Glutamatergic neuron (in vitro differentiated cells): ENCODE results near the gene BCL3. TPM values are rescaled to one million over a fixed set of nuclear protein-coding genes. Genes with fewer than 3 reads are reported as not detected.

Experiments used
- DNase-seq: peaks from one replicate; pipeline ENCODE4 v3.0.0; 2022
- H3K27ac Mint-ChIP-seq: one replicate; pipeline ENCODE4 v1.8.0; 2020; ENCODE audit warnings: mild to moderate bottlenecking, mixed read lengths, inconsistent platforms; ENCODE audit not compliant: unreplicated experiment
- H3K27me3 Mint-ChIP-seq: one replicate; pipeline ENCODE4 v1.8.0; 2020; ENCODE audit warnings: mild to moderate bottlenecking, moderate library complexity, mixed read lengths, inconsistent platforms; ENCODE audit not compliant: unreplicated experiment
- H3K36me3 Mint-ChIP-seq: one replicate; pipeline ENCODE4 v1.8.0; 2020; ENCODE audit warnings: mild to moderate bottlenecking, mixed read lengths, inconsistent platforms; ENCODE audit not compliant: unreplicated experiment
- H3K4me1 Mint-ChIP-seq: one replicate; pipeline ENCODE4 v1.8.0; 2020; ENCODE audit warnings: mild to moderate bottlenecking, low read depth, mixed read lengths, inconsistent platforms; ENCODE audit not compliant: unreplicated experiment
- H3K4me3 Mint-ChIP-seq: one replicate; pipeline ENCODE4 v1.8.0; 2020; ENCODE audit warnings: mild to moderate bottlenecking, mixed read lengths, inconsistent platforms; ENCODE audit not compliant: unreplicated experiment
- H3K9me3 Mint-ChIP-seq: one replicate; pipeline ENCODE4 v1.8.0; 2020; ENCODE audit warnings: mild to moderate bottlenecking, moderate library complexity, mixed read lengths, inconsistent platforms; ENCODE audit not compliant: unreplicated experiment
- CTCF ChIP-seq: fragments of 200-600 bp; sonication (generic); IDR thresholded peaks from one replicate; pipeline ENCODE4 v1.5.0; 2021; ENCODE audit not compliant: partially characterized antibody, unreplicated experiment
- total RNA-seq: library from RNA; stranded (reverse); fragmentation: NEBNext Ultra II Directional; extraction: Animal tissue kit (Norgen Biotek cat#: 25700); gene quantifications from one replicate; pipeline ENCODE4 v1.2.1, GENCODE V29; 2021; ENCODE audit not compliant: unreplicated experiment

The BCL3 gene
- total RNA-seq, 1 donor from 2014 or later = 2.4 TPM

- no peak overlapping the region for H3K27ac Mint-ChIP-seq
- no peak for DNase-seq
- H3K27me3 Mint-ChIP-seq = peaks cover 2% of the 10 kb centered on the region
- TF ChIP-seq CTCF = no peak
- H3K4me3 Mint-ChIP-seq = no peak overlapping the region
- no peaks in the 10 kb centered on the region for H3K4me1 Mint-ChIP-seq
- H3K9me3 Mint-ChIP-seq = peaks cover 2% of the 10 kb centered on the region
- no peaks in the 10 kb centered on the region for H3K36me3 Mint-ChIP-seq
These were observed 45.0 kb upstream of the BCL3 start for GRCh38 chr19:44703336-44704078.

GRCh38 chr19:44704982-44705381, 43.5 kb upstream of the BCL3 start:
- peaks cover 2% of the 10 kb centered on the region for H3K9me3 Mint-ChIP-seq
- no peaks in the 10 kb centered on the region for H3K36me3 Mint-ChIP-seq
- peaks cover 2% of the 10 kb centered on the region for H3K27me3 Mint-ChIP-seq
- no peak for DNase-seq
- H3K27ac Mint-ChIP-seq = no peak overlapping the region
- H3K4me3 Mint-ChIP-seq = no peak overlapping the region
- H3K4me1 Mint-ChIP-seq = no peaks in the 10 kb centered on the region
- TF ChIP-seq CTCF = no peak

- TF ChIP-seq CTCF = no peak
- no peaks in the 10 kb centered on the region for H3K36me3 Mint-ChIP-seq
- no peaks in the 10 kb centered on the region for H3K4me1 Mint-ChIP-seq
- no peak overlapping the region for H3K27ac Mint-ChIP-seq
- no peak for DNase-seq
- peak overlapping the region; percentile 20 for H3K4me3 Mint-ChIP-seq
- peaks cover 2% of the 10 kb centered on the region for H3K27me3 Mint-ChIP-seq
- H3K9me3 Mint-ChIP-seq = peaks cover 2% of the 10 kb centered on the region
These were observed 43.0 kb upstream of the BCL3 start for GRCh38 chr19:44705502-44706010.

- H3K27ac Mint-ChIP-seq = no peak overlapping the region
- H3K4me3 Mint-ChIP-seq = no peak overlapping the region
- H3K9me3 Mint-ChIP-seq = peaks cover 2% of the 10 kb centered on the region
- H3K36me3 Mint-ChIP-seq = no peaks in the 10 kb centered on the region
- TF ChIP-seq CTCF = no peak
- peaks cover 2% of the 10 kb centered on the region for H3K27me3 Mint-ChIP-seq
- no peaks in the 10 kb centered on the region for H3K4me1 Mint-ChIP-seq
- no peak for DNase-seq
These were observed 41.8 kb upstream of the BCL3 start for GRCh38 chr19:44706506-44707236.

- Mint-ChIP-seq H3K4me1 (no peaks in the 10 kb centered on the region), H3K4me3 (no peak overlapping the region), H3K27me3 (peaks cover 2% of the 10 kb centered on the region), H3K36me3 (no peaks in the 10 kb centered on the region), H3K9me3 (peaks cover 2% of the 10 kb centered on the region), H3K27ac (no peak overlapping the region)
- DNase-seq = no peak
- TF ChIP-seq CTCF = no peak
These were observed 40.7 kb upstream of the BCL3 start for GRCh38 chr19:44707794-44708193.
